Astrocyte (in vitro differentiated cells and primary cell): Measurements from ENCODE around the gene GEN1. TPM values are rescaled to one million over a fixed set of nuclear protein-coding genes. Genes with fewer than 3 reads are reported as not detected.

ENCODE experiments used
- DNase-seq: peaks from one replicate; pipeline ENCODE4 v3.0.0-alpha.2; 2010; ENCODE audit warnings: low read depth
- FAIRE-seq: peaks from 2 replicates; lab custom pipeline; 2011; peaks lifted over from hg19 to GRCh38; lab: Jason Lieb, UNC
- H2AFZ ChIP-seq: 2 replicates; pipeline ENCODE4 v1.6.0; 2012; ENCODE audit warnings: low read depth, low read length, inconsistent platforms
- H3K27ac ChIP-seq: 2 replicates; pipeline ENCODE4 v1.5.1; 2011; ENCODE audit warnings: low read depth, low read length, inconsistent platforms
- H3K27me3 ChIP-seq: 2 replicates; pipeline ENCODE4 v1.6.0; 2011; ENCODE audit warnings: low read length, inconsistent platforms; ENCODE audit not compliant: insufficient read depth
- H3K36me3 ChIP-seq: 2 replicates; pipeline ENCODE4 v1.5.1; 2011; ENCODE audit warnings: low read length, inconsistent platforms; ENCODE audit not compliant: insufficient read depth
- H3K4me1 ChIP-seq: 2 replicates; pipeline ENCODE4 v1.5.1; 2011; ENCODE audit warnings: low read length, inconsistent platforms; ENCODE audit not compliant: insufficient read depth
- H3K4me2 ChIP-seq: 2 replicates; pipeline ENCODE4 v1.6.0; 2012; ENCODE audit warnings: low read length, inconsistent platforms
- H3K4me3 ChIP-seq: 2 replicates; pipeline ENCODE4 v1.5.1; 2011; ENCODE audit warnings: low read depth, mild to moderate bottlenecking, low read length, inconsistent platforms; ENCODE audit not compliant: insufficient read depth
- H3K79me2 ChIP-seq: 2 replicates; pipeline ENCODE4 v1.6.0; 2012; ENCODE audit warnings: mild to moderate bottlenecking, low read length, inconsistent platforms; ENCODE audit not compliant: insufficient read depth
- H3K9ac ChIP-seq: 2 replicates; pipeline ENCODE4 v1.6.0; 2012; ENCODE audit warnings: mild to moderate bottlenecking, low read length, inconsistent platforms
- H3K9me3 ChIP-seq: 2 replicates; pipeline ENCODE4 v1.5.1; 2012; ENCODE audit warnings: low read depth, mild to moderate bottlenecking, low read length, inconsistent platforms; ENCODE audit not compliant: insufficient read depth
- H4K20me1 ChIP-seq: 2 replicates; pipeline ENCODE4 v1.6.0; 2012; ENCODE audit warnings: low read length, inconsistent platforms; ENCODE audit not compliant: insufficient read depth
- H3K27ac Mint-ChIP-seq: one replicate; pipeline ENCODE4 v1.8.0; 2021; ENCODE audit warnings: mild to moderate bottlenecking, mixed read lengths; ENCODE audit not compliant: unreplicated experiment
- H3K27me3 Mint-ChIP-seq: one replicate; pipeline ENCODE4 v1.8.0; 2021; ENCODE audit warnings: low read depth, mixed read lengths; ENCODE audit not compliant: unreplicated experiment
- H3K36me3 Mint-ChIP-seq: one replicate; pipeline ENCODE4 v1.8.0; 2021; ENCODE audit warnings: low read depth, mixed read lengths; ENCODE audit not compliant: unreplicated experiment
- H3K4me1 Mint-ChIP-seq: one replicate; pipeline ENCODE4 v1.8.0; 2021; ENCODE audit warnings: low read depth, mixed read lengths; ENCODE audit not compliant: unreplicated experiment
- H3K4me3 Mint-ChIP-seq: one replicate; pipeline ENCODE4 v1.8.0; 2021; ENCODE audit warnings: mild to moderate bottlenecking, moderate library complexity, mixed read lengths; ENCODE audit not compliant: unreplicated experiment
- H3K9me3 Mint-ChIP-seq: one replicate; pipeline ENCODE4 v1.8.0; 2021; ENCODE audit warnings: mild to moderate bottlenecking, mixed read lengths; ENCODE audit not compliant: unreplicated experiment
- EZH2 ChIP-seq: IDR thresholded peaks from 2 replicates; pipeline ENCODE4 v1.6.1; 2012; ENCODE audit warnings: mild to moderate bottlenecking, low read length, inconsistent platforms; ENCODE audit not compliant: insufficient read depth
- total RNA-seq: library from RNA; stranded (reverse); gene quantifications from 2 replicates; pipeline ENCODE4 v1.2.1, GENCODE V29; 2021
- TF ChIP-seq, protein P1 (sequence below): IDR thresholded peaks from 2 replicates; pipeline ENCODE4 v1.5.1; 2011; ENCODE audit warnings: low read depth, mild to moderate bottlenecking, inconsistent platforms, low read length, moderate library complexity; ENCODE audit not compliant: insufficient read depth

The GEN1 gene
- total RNA-seq, 1 donor from 2014 or later: 9.1 TPM

GRCh38 chr2:17805166-17805565 lies 51.2 kb downstream of the GEN1 start:
- peaks cover 4% of the 10 kb centered on the region for H3K27me3 Mint-ChIP-seq
- Histone ChIP-seq H3K36me3 (no peaks in the 10 kb centered on the region), H3K9me3 (no peaks in the 10 kb centered on the region), H3K27ac (no peak overlapping the region), H4K20me1 (no peaks in the 10 kb centered on the region), H3K4me2 (no peak overlapping the region), H3K4me1 (no peaks in the 10 kb centered on the region), H3K9ac (no peak overlapping the region), H3K79me2 (no peaks in the 10 kb centered on the region), H2AFZ (no peak overlapping the region), H3K27me3 (no peaks in the 10 kb centered on the region), H3K4me3 (no peak overlapping the region)
- no peak overlapping the region for H3K27ac Mint-ChIP-seq
- DNase-seq (no peak), FAIRE-seq (no peak)
- peaks cover 6% of the 10 kb centered on the region for H3K4me1 Mint-ChIP-seq
- no peak overlapping the region for H3K4me3 Mint-ChIP-seq
- H3K9me3 Mint-ChIP-seq: no peaks in the 10 kb centered on the region
- TF ChIP-seq EZH2: no peak
- TF ChIP-seq, protein P1, sequence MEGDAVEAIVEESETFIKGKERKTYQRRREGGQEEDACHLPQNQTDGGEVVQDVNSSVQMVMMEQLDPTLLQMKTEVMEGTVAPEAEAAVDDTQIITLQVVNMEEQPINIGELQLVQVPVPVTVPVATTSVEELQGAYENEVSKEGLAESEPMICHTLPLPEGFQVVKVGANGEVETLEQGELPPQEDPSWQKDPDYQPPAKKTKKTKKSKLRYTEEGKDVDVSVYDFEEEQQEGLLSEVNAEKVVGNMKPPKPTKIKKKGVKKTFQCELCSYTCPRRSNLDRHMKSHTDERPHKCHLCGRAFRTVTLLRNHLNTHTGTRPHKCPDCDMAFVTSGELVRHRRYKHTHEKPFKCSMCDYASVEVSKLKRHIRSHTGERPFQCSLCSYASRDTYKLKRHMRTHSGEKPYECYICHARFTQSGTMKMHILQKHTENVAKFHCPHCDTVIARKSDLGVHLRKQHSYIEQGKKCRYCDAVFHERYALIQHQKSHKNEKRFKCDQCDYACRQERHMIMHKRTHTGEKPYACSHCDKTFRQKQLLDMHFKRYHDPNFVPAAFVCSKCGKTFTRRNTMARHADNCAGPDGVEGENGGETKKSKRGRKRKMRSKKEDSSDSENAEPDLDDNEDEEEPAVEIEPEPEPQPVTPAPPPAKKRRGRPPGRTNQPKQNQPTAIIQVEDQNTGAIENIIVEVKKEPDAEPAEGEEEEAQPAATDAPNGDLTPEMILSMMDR: no peak
- H3K36me3 Mint-ChIP-seq: no peaks in the 10 kb centered on the region

GRCh38 chr2:17805717-17806363 lies 51.9 kb downstream of the GEN1 start:
- no peak overlapping the region for H3K4me3 Mint-ChIP-seq
- peaks cover 3% of the 10 kb centered on the region for H3K4me1 Mint-ChIP-seq

More at GRCh38 chr2:17805717-17806363, 51.9 kb downstream of the GEN1 start:
- no peaks in the 10 kb centered on the region for H3K79me2 ChIP-seq
- Mint-ChIP-seq H3K36me3 (no peaks in the 10 kb centered on the region), H3K9me3 (no peaks in the 10 kb centered on the region), H3K27me3 (peaks cover 4% of the 10 kb centered on the region), H3K27ac (no peak overlapping the region)
- H3K4me3 ChIP-seq: no peak overlapping the region
- H3K9ac ChIP-seq: no peak overlapping the region
- no peaks in the 10 kb centered on the region for H3K4me1 ChIP-seq
- no peak overlapping the region for H2AFZ ChIP-seq
- no peak overlapping the region for H3K4me2 ChIP-seq
- no peak overlapping the region for H3K27ac ChIP-seq
- TF ChIP-seq, protein P1: no peak
- TF ChIP-seq EZH2: no peak
- no peaks in the 10 kb centered on the region for H4K20me1 ChIP-seq
- H3K36me3 ChIP-seq: no peaks in the 10 kb centered on the region
- no peaks in the 10 kb centered on the region for H3K9me3 ChIP-seq
- no peaks in the 10 kb centered on the region for H3K27me3 ChIP-seq
- FAIRE-seq: no peak
- DNase-seq: no peak
